Left ventricle myocardium inferior (tissue), 1 donor: ENCODE data around the gene OR2T6. TPM values are rescaled to one million over a fixed set of nuclear protein-coding genes. Genes with fewer than 3 reads are reported as not detected.
"Not testable (repeated sequence)": the region's sequence is repeated elsewhere in the genome, so short reads cannot be mapped to it uniquely, and the experiment has no call there.

Experiments
- DNase-seq: peaks from one replicate; pipeline ENCODE4 v3.0.0-alpha.2; 2020
- H3K27ac ChIP-seq: fragments of 200-600 bp; replicated peaks from 2 replicates; pipeline ENCODE4 v1.8.0; 2021
- H3K27me3 ChIP-seq: fragments of 200-600 bp; 2 replicates; pipeline ENCODE4 v1.8.0; 2021; ENCODE audit warnings: low read depth
- H3K36me3 ChIP-seq: fragments of 200-600 bp; 2 replicates; pipeline ENCODE4 v1.8.0; 2021
- H3K4me1 ChIP-seq: fragments of 200-600 bp; 2 replicates; pipeline ENCODE4 v1.8.0; 2021
- H3K4me3 ChIP-seq: fragments of 200-600 bp; 2 replicates; pipeline ENCODE4 v1.8.0; 2021; ENCODE audit warnings: mild to moderate bottlenecking, moderate library complexity
- H3K9me3 ChIP-seq: fragments of 200-600 bp; replicated peaks from 2 replicates; pipeline ENCODE4 v1.8.0; 2021
- CTCF ChIP-seq: fragments of 200-600 bp; IDR thresholded peaks from 2 replicates; pipeline ENCODE4 v1.8.0; 2021; ENCODE audit warnings: antibody characterized with exemption, mild to moderate bottlenecking, borderline replicate concordance
- intact Hi-C: fragments of 100-400 bp; cut with micrococcal nuclease; formaldehyde crosslinking; loops from one replicate; pipeline ENCODE4 v1.11.0; 2022
- total RNA-seq: library from RNA; stranded (reverse); fragmentation: NEBNext Ultra II Directional; extraction: Animal tissue kit (Norgen Biotek cat#: 25700); gene quantifications from one replicate; pipeline ENCODE4 v1.2.1, GENCODE V29; 2021
- donor health status: DM: no; HTN: yes; CAD: no; lungs with severe emphysema.

The OR2T6 gene
- total RNA-seq, 1 donor from 2014 or later = not detected

- H3K36me3 ChIP-seq = no peaks in the 10 kb centered on the region
- H3K9me3 ChIP-seq = peaks cover 38% of the 10 kb centered on the region
- H3K4me3 ChIP-seq = no peak overlapping the region
- no peaks in the 10 kb centered on the region for H3K27me3 ChIP-seq
- H3K4me1 ChIP-seq = no peaks in the 10 kb centered on the region
- H3K27ac ChIP-seq = no peak overlapping the region
- DNase-seq = no peak
- no peak for TF ChIP-seq CTCF
- intact Hi-C loops = no loop called here
These were observed 42.3 kb downstream of the OR2T6 start for GRCh38 chr1:248417854-248418253.

GRCh38 chr1:248421384-248421783 is 45.8 kb downstream of the OR2T6 start:
- Histone ChIP-seq H3K9me3 (peaks cover 39% of the 10 kb centered on the region), H3K27me3 (no peaks in the 10 kb centered on the region), H3K4me3 (no peak overlapping the region), H3K27ac (no peak overlapping the region), H3K4me1 (no peaks in the 10 kb centered on the region), H3K36me3 (no peaks in the 10 kb centered on the region)
- no peak for TF ChIP-seq CTCF
- DNase-seq = no peak
- intact Hi-C loops = no loop called here

- H3K4me1 ChIP-seq, H3K27ac ChIP-seq, DNase-seq, intact Hi-C loops, H3K27me3 ChIP-seq, H3K4me3 ChIP-seq, H3K9me3 ChIP-seq, H3K36me3 ChIP-seq: not testable (repeated sequence)
These were observed 52.1 kb downstream of the OR2T6 start for GRCh38 chr1:248427526-248428191.

GRCh38 chr1:248428192-248428533 is 52.6 kb downstream of the OR2T6 start:
- H3K36me3 ChIP-seq, H3K4me1 ChIP-seq, H3K4me3 ChIP-seq, H3K9me3 ChIP-seq, H3K27ac ChIP-seq, intact Hi-C loops, DNase-seq, H3K27me3 ChIP-seq: not testable (repeated sequence)

GRCh38 chr1:248431683-248432082 is 56.1 kb downstream of the OR2T6 start:
- H3K4me1 ChIP-seq, H3K9me3 ChIP-seq, H3K4me3 ChIP-seq, H3K36me3 ChIP-seq, intact Hi-C loops, H3K27ac ChIP-seq, DNase-seq, H3K27me3 ChIP-seq: not testable (repeated sequence)

- H3K27ac ChIP-seq, intact Hi-C loops, H3K27me3 ChIP-seq, H3K4me1 ChIP-seq, H3K4me3 ChIP-seq, H3K9me3 ChIP-seq, DNase-seq, H3K36me3 ChIP-seq: not testable (repeated sequence)
These were observed 56.7 kb downstream of the OR2T6 start for GRCh38 chr1:248432201-248432600.

GRCh38 chr1:248433811-248434415 is 58.4 kb downstream of the OR2T6 start:
- H3K4me3 ChIP-seq, H3K9me3 ChIP-seq, H3K27ac ChIP-seq, H3K27me3 ChIP-seq, H3K4me1 ChIP-seq, H3K36me3 ChIP-seq, intact Hi-C loops, DNase-seq: not testable (repeated sequence)

GRCh38 chr1:248434913-248435312 is 59.4 kb downstream of the OR2T6 start:
- H3K9me3 ChIP-seq, H3K4me3 ChIP-seq, H3K27ac ChIP-seq, DNase-seq, intact Hi-C loops, H3K4me1 ChIP-seq, H3K36me3 ChIP-seq, H3K27me3 ChIP-seq: not testable (repeated sequence)

- DNase-seq, intact Hi-C loops, H3K27me3 ChIP-seq, H3K4me3 ChIP-seq, H3K4me1 ChIP-seq, H3K27ac ChIP-seq, H3K36me3 ChIP-seq, H3K9me3 ChIP-seq: not testable (repeated sequence)
These were observed 60.8 kb downstream of the OR2T6 start for GRCh38 chr1:248436303-248436702.

GRCh38 chr1:248438668-248439067 is 63.1 kb downstream of the OR2T6 start:
- H3K9me3 ChIP-seq, H3K4me3 ChIP-seq, H3K36me3 ChIP-seq, intact Hi-C loops, H3K4me1 ChIP-seq, H3K27ac ChIP-seq, H3K27me3 ChIP-seq, DNase-seq: not testable (repeated sequence)

GRCh38 chr1:248439283-248439682 is 63.7 kb downstream of the OR2T6 start:
- intact Hi-C loops = not testable (repeated sequence)

More at GRCh38 chr1:248439283-248439682, 63.7 kb downstream of the OR2T6 start:
- not testable (repeated sequence) for H3K4me3 ChIP-seq, DNase-seq, H3K4me1 ChIP-seq, H3K9me3 ChIP-seq, H3K27me3 ChIP-seq, H3K36me3 ChIP-seq, H3K27ac ChIP-seq
